Inflammatory macrophage treated with lipopolysaccharide for 1 hour (primary cell): ENCODE measurements around the gene NOXA1.

ENCODE experiments used
- DNase-seq, 2 donors: peaks; one replicate each; pipeline ENCODE4 v3.0.0-alpha.2; 2020 to 2022

The NOXA1 gene

GRCh38 chr9:137455359-137455991 lies 32.3 kb downstream of the NOXA1 start:
- no peak for DNase-seq

- DNase-seq = no peak
These were observed 33.1 kb downstream of the NOXA1 start for GRCh38 chr9:137456061-137456863.

GRCh38 chr9:137456864-137457405 lies 33.7 kb downstream of the NOXA1 start:
- DNase-seq = no peak

- no peak for DNase-seq
These were observed 34.4 kb downstream of the NOXA1 start for GRCh38 chr9:137457406-137458193.

- DNase-seq = no peak
These were observed 35.3 kb downstream of the NOXA1 start for GRCh38 chr9:137458194-137459151.

- DNase-seq = peak; percentile 87 to 98
These were observed 36.0 kb downstream of the NOXA1 start, which contains the start of gene NSMF for GRCh38 chr9:137459152-137459600. Gene NSMF, minus strand, starts transcription at chr9:137459334. Its CDS starts 232 bp downstream, at chr9:137459102.

GRCh38 chr9:137459601-137460362 lies 36.6 kb downstream of the NOXA1 start:
- no peak for DNase-seq

GRCh38 chr9:137460363-137461315 lies 37.4 kb downstream of the NOXA1 start:
- no peak for DNase-seq

GRCh38 chr9:137461316-137461662 lies 38.1 kb downstream of the NOXA1 start:
- no peak for DNase-seq

GRCh38 chr9:137461663-137462395 lies 38.6 kb downstream of the NOXA1 start:
- DNase-seq = peak; percentile 82 to 95

GRCh38 chr9:137462396-137462985 lies 39.3 kb downstream of the NOXA1 start:
- DNase-seq = no peak

- DNase-seq = no peak
These were observed 40.1 kb downstream of the NOXA1 start for GRCh38 chr9:137462986-137463930.

- no peak for DNase-seq
These were observed 40.7 kb downstream of the NOXA1 start for GRCh38 chr9:137463931-137464290.

- DNase-seq = no peak
These were observed 41.3 kb downstream of the NOXA1 start for GRCh38 chr9:137464291-137464999.

GRCh38 chr9:137465000-137465719 lies 42.0 kb downstream of the NOXA1 start:
- DNase-seq = no peak

- DNase-seq = no peak
These were observed 42.7 kb downstream of the NOXA1 start for GRCh38 chr9:137465720-137466388.
